ENCODE measurements around the gene MATN1. TPM values are rescaled to one million over a fixed set of nuclear protein-coding genes. Genes with fewer than 3 reads are reported as not detected.

Gene MATN1
- total RNA-seq, 1 donor = 2.7 TPM

DNA sequence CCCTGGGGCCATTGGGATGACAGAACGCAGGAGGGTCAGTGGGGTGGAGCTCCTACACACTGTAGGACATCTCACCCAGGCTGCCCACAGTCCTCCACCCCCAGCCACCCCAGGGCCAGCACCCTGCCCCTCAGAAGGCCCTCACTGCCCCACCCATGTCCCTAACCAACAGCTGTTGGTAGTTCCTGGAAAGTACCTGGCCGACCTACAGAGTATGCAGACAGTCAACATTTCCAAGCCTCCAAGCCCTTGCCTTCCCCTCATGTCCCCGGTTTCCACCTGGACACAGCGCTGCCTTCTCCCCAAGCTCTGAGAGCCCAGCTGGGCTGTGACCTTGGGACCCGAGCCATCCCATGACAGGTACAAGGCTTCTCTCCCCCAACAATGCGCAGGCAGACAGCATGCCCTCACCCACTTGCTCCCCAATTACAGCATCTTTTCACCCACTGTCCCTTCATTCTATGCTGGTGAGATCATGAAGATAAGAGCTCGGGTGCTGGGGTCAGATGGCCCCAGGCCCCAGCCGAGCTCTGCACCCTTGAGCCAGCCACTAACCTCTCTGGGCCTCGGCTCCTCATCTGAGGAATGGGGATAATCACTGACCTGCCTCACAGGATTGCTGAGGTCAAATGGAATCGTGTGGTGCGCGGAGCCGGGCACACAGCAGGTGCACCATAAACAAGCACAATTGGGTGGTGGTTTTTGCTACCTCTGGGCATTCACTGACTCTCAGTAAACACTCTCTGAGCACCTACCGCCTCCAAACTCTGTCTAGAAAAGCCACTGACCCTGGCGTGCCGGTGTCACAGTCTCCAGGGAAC is 23.0 kb upstream of the MATN1 start:
- DNase-seq (ENCODE audit: low read depth in 2 of 3, low spot score in 2 of 3) = no peak

DNA sequence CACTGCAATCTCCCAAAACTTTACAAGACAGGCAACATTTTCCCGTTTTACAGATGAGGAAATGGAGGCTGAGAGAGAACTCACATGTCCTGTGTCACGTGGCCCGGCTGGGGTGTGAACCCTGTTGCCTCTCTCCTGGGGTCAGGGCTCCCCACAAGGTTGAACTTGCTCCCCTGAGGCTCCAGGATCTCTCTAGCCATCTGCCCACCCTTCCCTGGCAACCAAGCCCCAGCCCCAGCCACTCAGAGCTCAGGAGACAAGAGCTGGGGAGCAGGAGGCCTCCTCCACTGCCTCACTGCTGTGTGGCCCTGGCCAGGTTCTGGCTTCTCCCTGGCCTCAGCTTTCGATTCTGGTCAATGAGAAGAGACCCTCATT is 22.4 kb upstream of the MATN1 start:
- no peak for DNase-seq (ENCODE audit: low read depth in 2 of 3, low spot score in 2 of 3)

DNA sequence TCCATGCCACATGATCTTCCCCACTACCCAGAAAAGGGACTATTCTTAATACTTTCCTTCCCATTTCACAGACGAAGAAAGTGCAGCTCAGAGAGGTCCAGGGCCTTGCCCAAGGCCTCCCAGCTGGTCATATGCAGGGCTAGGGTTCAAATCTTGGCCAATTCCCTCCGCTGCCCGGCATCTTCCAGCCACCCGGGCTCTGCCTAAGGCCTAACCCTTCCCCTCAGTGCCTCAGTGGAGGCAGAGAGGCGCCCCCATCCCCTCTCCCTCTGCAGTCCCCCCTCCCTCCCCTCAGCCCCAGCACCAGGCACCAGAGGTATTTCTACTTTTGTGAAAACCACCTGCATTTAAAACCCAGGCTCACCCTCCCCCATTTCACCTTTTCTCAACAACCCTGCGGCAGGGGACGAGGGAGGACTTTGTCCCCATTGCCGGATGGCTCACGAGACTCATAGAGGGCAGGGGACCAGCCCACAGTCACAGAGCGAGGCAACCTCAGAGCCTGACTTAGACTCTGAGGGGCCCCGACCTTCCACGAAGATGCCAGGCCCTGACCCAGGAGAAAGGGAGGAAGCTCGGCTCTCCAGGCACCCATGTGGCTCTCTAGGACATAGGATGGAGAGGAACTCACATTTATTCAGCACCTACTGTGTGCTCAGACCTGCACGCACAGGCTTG is 21.9 kb upstream of the MATN1 start:
- no peak for DNase-seq (ENCODE audit: low read depth in 2 of 3, low spot score in 2 of 3)

DNA sequence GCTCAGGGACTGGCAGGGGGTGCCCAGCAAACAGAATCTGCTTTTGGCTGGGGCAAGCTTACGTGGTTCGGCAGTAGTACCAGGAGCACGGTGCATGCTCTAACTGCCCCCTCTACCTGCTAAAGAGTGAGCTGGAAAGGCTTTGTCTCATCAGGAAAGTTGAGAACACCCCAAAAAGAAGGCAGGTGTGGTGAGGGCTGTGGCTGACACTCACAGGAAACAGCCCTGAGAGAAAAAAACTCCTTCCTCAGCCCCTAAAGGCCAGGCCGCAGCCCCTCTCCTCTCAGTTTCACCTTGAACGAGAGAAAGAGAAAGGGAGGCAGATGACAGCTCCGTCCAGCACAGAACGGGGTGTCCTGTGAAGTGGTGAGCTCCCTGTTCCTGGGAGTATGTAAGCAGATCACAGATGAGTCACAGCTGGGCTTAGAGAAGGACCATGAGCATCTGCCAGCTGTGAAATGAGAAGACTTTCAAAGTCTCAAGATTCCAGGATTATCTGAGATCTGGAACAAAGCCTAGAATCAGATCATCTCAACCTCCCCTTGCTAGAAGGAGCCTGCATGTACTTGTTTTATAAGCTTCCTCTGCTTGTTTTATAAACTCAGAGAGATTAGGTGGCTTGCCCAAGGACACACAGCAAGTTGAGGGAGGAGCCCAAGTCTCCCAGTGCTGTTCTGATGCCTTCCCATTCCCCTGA is 20.8 kb upstream of the MATN1 start:
- DNase-seq (ENCODE audit: low read depth in 2 of 3, low spot score in 2 of 3) = no peak

DNA sequence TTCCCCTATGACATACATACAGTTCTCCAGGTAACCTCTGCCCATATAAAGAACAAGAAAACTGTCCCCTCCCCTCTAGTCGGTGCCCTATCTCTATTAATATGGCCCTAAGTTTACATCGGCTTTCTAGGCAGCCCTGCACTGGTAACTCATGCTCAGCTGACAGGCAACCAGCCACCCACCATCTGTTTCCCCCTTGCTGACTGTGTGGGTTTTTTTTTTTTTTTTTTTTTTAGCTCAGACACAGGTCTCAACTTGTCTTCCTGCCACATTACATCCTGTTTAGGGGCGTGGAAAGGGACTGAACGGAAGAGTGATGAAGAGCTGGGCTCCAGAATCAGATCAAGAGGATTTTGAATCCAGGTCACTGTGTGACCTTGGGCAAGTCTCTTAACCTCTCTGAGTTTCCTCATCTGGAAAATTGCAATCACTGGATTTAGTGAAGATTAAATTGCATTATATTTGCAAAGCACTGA is 20.2 kb upstream of the MATN1 start:
- DNase-seq (ENCODE audit: low read depth in 2 of 3, low spot score in 2 of 3) = peak in 2 of 3 donors; percentile 89 to 98

DNA sequence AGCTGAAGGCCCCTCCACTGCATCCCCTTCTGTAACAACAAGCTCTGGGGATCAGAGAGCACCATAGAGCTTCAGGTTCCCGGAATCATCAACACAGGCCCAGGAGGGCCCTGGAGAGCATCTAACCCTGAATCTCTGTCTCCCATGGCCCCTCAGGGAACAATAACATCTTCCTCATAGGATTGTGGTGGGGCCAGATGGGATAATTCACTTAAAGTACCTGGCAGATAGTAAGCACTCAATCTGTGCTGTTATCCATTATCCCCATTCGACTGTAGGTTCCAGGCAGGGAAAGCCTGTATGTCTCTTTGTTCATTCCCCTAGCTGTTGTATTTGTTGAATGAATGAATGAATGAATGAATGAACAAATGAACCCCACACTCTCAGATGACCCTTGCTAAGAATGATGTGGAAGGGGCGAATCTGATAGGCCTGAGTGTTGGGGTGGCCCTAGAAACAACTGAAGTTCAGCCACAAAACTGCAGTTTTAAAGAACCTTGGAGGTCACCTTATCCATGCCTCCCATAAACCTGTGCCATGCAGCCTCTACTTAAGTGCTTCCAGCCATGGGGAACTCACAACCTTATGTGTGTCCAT is 19.7 kb upstream of the MATN1 start:
- DNase-seq (ENCODE audit: low read depth in 2 of 3, low spot score in 2 of 3) = no peak

DNA sequence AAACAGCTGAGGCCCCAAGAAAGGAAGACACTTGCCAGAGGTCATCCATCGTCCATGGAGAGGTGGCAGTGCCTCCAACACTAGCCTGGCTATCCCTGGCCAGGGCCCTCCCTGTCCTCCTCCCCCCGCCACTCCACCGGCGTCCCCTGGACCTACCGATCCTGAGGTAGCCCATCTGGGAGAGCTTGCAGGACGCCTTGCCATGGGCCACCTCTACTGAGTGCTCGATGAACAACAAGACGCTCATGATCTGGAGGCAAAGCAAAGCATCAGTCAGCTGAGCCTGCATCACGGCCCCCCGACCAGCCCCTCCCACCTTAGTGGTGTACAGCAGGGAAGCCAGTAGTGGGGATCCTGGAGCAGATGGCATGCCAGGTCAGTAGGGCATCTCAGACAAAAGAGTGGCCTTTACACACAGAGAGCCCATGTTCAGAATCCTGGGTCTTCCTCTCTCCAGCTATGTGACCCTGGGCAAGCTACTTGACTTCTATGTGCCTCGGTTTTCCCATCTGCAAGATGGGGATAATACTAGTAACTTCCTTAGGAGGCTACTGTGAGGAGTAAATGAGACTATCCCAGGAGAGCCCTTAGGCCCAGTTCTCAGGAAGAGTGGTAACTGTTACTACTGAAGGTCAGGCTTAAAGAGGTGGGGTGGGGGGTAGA is 19.0 kb upstream of the MATN1 start:
- DNase-seq (ENCODE audit: low read depth in 2 of 3, low spot score in 2 of 3) = no peak

DNA sequence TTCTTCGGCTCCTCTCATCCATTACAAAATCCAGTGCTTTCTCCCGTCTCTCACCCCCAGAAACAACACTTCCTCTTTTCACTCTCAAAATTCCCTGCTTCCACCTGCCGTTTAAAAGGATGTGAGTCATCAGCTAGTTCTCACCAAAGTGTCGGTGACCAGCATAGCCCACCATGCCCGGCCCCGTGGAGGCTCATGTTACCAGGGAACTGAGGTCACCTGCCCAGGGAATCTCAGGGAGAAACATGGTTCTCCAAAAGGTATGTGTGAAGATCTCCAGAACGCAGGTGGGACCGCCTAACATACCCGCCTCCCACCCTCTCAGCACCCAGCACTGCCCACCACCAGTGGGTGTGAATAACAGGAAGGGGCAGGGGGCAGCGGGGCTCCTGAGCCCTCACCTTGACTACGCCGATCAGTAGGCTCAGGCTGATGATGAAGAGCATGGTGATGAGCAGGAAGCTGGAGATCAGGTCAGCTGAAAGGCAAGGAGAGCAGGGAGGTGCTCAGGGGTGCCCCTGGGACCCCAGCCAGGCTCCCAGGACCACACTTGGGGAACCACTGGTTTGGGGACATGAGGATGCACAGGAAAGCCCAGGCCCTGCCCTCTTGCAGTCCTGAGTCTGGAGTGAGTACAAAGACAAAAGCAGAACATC is 18.0 kb upstream of the MATN1 start:
- DNase-seq (ENCODE audit: low read depth in 2 of 3, low spot score in 2 of 3) = peak in 2 of 3 donors; percentile 70 to 72

DNA sequence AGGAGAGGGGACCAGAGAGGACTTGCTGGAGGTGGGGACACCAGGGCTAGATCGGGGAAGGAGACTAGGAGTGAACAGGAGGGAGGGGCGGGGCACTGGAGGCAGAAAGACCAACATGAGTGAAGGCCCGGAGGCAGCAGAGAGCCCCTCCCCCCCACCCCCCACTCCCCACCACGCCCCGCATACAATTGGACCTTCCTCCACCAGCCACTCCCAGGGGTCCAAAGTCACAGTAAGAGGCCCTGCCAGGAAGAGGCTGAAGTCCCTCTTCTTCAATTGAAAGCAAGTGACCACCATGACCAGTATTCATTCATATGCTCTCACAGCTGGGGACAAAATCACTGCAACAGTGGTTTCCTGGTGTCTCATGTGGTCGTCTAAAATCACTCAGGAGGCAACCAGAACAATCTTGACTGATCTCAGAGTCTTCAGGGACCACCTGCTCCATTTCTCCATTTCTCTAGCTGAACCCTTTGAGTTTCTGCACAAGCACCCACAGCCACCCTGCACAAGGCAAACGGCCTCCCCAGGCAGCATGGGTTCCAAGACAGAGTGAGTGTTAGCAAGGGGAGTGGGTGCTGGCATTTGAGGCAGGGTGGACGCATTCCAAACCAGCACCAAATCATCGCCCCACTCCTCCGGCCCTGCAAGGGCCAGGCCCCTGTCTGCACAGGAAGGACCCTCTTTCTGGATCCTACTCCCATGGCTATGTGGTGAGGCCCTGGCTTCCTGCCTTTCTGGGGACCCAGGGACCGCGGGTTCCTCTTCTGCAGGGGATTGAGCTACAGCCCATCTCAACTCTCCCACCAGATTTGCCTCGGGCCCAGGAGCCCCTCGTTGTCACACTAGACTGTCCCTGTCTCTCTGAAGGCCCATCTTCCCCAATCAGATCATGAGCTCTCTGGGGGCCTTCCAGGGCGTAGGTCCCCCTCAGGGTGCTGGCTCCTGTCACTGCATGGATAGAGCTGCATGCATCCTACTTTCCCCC is 17.2 kb upstream of the MATN1 start:
- peak in 2 of 3 donors; percentile 52 to 60 for DNase-seq (ENCODE audit: low read depth in 2 of 3, low spot score in 2 of 3)

DNA sequence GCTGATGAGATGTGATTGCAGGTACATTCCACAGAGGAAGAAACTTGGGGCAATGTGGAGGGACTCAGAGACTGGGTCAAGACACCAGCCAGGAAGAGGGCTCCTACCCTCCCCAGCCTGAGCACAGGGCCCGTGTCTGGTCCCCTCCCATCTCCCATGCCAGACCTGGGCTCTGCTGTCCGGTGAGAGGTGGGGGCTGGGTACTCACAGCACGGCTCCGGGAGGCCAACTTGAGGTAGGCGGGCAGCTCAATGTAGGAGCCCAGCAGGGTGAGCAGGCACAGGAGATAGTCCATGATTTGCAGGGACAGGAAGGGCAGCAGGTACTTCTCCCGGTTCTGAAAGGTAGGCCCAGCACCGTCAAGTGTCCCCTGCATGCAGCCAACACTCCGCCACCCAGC is 16.2 kb upstream of the MATN1 start:
- DNase-seq (ENCODE audit: low read depth in 2 of 3, low spot score in 2 of 3) = no peak

DNA sequence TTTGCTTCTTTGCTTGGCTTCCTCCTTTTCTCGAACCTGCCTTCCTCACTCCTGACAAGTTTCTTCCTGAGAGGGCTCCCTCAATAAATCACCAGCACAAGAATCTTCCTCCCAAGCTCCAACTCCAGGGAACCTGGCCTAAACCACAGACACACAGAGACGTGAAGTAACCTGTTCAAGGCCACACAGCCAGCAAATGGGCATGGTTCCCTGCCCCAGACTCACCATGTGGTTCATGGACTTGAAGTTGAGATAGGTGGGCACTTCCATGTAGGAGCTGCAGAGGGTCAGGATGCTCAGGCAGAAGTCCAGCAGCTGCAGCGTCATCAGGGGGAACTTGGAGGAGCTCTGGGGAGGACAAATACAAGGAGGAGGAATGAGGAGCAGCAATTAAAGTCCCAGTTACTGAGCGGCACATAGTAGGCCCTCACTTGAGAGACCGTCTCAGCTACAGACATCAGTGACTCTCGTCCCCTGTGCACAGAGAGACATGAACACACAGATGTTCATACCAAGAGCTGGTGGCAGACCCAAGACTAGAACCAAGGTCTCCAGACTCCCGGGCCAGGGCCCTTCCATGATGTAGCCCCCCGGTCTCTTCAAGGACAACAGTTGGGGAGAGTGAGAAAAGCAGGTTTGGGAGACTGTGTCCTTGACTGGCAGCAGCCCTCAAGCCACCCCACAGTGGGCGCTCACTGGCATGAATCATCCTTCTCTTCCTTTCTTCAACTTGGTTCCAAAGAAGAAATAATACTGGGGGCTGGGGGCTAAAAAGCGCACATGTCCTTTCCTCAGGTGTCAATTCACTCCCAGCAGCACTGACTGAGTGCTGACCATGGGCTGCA is 15.6 kb upstream of the MATN1 start:
- DNase-seq (ENCODE audit: low read depth in 2 of 3, low spot score in 2 of 3) = no peak

DNA sequence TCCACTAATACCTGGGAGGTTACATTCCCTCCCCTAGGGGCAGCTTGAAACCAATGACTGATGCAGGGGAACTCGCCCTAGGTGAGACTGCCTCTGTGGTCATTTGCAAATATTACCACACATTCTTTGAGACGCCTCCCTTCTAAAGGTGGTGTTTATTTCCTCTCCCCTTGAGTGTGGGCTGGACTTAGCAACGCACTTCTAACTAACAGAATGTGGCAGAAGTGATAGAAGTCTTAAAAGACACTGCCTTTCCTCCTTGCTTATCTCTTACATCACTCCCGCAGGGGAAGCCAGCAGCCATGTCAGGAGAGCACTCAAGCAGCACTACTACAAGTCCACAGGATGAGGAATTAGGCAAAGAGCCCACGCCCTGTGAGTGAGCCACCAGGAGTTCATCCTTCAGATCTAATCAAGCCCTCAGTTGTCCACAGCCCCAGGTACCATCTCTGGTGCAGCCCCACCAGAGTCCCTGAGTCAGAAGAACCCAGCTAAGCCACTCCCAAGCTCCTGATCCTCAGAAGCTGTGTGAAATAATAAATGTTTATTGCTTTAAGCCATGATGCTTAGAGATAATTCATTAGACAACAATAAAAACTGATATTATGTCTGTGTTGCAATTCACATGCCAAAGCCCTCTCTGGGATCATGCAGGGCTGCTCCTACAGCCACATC is 14.8 kb upstream of the MATN1 start:
- no peak for DNase-seq (ENCODE audit: low read depth in 2 of 3, low spot score in 2 of 3)

DNA sequence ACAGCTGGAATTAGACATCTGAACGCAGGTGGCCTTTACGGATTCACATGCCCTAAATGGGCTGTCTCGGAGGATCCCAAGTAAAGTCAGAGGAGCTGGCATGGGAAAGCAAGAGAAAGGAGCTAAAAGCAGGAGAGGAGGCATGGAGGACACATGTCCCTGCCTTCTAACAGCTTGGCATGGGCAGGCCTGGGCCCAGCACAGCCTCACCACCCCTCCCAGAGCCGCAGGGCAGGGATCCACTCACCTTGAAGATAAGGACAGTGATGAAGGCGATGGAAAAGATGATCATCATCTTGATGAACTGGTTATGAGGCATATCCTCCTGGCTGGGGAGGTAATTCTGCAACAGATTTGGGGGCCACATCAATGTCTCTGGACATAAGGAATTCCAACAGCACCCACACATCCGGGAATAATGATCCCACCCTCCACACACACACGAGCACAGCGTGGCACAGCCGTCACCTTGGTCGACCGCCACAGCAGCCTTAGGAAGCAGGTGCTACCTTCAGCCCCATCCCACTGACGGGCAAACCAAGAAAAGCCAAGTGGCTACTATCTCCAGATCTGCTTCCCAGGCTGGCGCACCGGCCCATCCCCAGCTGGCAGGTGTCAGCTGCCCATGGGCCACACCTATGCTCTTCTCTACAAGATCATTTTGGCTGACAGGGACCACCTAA is 14.1 kb upstream of the MATN1 start:
- no peak for DNase-seq (ENCODE audit: low read depth in 2 of 3, low spot score in 2 of 3)

DNA sequence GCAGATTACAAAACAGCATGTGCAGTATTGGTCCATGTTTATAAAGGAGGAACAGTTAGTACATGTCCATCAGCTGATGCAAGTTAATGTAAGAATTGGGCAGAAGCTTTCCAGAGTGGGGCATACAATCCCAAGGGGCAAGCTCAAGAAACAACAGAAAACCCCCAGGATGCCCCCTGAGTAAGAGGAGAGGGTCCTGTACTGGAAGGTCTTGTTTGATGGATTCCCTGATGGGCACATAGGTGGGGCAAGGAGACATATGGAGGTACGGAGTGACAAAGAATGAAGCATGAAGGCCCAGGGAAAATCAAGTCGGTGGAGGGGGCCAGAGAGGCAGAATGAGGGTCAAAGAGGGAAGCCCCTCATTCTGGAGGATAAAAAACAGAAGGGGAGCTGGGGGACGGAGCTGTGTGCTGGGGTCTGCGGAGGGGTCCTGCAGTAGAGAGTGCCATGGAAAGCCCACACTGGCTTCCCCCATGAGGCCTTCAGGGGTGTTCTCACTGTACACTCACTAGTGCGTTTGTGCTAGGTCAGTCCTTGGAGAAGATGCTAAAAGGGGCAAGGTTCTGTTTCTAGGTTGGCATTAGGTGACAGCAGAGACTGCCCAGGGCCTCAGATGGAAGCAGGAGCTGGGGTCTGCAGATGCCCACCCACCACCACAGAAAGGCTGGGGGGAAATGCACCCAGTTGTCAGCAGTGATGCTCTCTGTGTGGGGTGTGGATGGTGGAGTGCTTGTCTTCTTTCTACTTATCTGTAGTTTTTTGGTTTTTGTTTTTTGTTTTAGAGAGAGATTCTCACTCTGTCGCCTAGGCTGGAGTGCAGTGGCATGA is 12.5 kb upstream of the MATN1 start:
- DNase-seq (ENCODE audit: low read depth in 2 of 3, low spot score in 2 of 3) = no peak

DNA sequence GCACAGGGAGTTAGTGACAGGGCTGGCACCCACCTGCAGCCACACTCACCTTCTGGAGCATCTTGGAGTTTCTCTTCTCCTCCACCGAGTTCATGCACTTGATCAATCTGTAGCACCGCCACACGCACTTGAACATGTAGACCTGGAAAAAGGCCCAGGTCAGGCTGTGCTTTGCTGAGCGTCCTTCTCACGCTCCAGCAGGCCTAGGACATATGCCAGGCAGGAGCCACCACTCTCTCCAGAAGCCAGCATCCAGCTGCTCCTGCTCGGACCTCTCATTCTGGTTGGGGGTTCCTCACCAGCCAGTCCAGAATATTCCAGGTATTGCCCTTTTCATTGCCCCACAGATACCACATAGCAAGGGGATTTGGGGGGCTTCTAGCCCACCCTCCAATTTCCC is 11.7 kb upstream of the MATN1 start:
- no peak for DNase-seq (ENCODE audit: low read depth in 2 of 3, low spot score in 2 of 3)

DNA sequence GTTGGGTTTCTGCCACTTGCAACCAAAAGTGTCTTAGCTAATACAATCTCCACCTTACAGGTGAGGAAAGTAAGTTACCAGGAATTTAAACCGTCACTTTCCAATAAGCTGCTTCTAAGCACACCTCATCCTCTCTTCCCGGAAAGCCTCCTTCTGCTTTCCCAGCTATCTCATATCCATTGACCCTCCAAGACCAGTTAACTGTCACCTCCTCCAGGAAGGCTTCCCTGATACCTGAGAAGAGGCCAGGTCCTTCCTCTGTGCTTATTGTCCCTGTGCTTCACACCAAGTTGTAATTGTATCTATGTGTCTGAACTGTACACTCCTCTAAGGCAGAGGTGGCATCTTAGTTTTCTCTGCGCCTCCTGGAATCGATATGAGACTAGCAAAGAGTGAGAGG is 11.2 kb upstream of the MATN1 start:
- no peak for DNase-seq (ENCODE audit: low read depth in 2 of 3, low spot score in 2 of 3)

Data from hematopoietic multipotent progenitor cell (in vitro differentiated cells).